Body of pancreas (tissue), 4 donors: ENCODE measurements around the gene PTP4A2.

Source experiments
- POLR2A ChIP-seq, 3 donors: fragments of 450-650 bp; IDR thresholded peaks; one replicate each; pipeline ENCODE4 v1.6.1; 2016; ENCODE audit warnings: antibody characterized with exemption in 3 of 3, mild to moderate bottlenecking in 2 of 3
- TF ChIP-seq, protein P1 (sequence below), 7 experiments: fragments of 450-650 bp in 4 of 7; fragments of 200-600 bp in 3 of 7; sonication (generic) in 3 of 7; IDR thresholded peaks; one replicate each; pipeline ENCODE4 v1.5.1; 2016 to 2019; ENCODE audit warnings: antibody characterized with exemption in 7 of 7

DNA sequence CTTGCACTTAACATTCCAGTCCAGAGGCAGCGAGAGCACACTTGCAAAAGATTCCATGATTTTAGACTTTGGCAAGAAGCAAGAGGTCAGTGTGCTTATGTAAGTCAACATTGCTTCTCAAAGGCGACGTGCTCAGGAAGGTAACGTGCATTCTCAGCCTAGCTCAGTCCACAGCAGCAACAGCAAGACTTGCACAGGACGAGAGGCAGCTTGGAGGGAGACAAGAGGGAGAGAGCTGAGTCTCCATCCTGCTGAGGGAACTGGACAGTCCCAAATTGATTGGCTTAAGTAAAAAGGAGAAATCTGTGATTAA, 56.5 kb downstream of the PTP4A2 start:
- TF ChIP-seq, protein P1, sequence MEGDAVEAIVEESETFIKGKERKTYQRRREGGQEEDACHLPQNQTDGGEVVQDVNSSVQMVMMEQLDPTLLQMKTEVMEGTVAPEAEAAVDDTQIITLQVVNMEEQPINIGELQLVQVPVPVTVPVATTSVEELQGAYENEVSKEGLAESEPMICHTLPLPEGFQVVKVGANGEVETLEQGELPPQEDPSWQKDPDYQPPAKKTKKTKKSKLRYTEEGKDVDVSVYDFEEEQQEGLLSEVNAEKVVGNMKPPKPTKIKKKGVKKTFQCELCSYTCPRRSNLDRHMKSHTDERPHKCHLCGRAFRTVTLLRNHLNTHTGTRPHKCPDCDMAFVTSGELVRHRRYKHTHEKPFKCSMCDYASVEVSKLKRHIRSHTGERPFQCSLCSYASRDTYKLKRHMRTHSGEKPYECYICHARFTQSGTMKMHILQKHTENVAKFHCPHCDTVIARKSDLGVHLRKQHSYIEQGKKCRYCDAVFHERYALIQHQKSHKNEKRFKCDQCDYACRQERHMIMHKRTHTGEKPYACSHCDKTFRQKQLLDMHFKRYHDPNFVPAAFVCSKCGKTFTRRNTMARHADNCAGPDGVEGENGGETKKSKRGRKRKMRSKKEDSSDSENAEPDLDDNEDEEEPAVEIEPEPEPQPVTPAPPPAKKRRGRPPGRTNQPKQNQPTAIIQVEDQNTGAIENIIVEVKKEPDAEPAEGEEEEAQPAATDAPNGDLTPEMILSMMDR (IDR thresholded peaks at IDR 0.05): no peak
- no peak for TF ChIP-seq POLR2A (IDR thresholded peaks at IDR 0.05)
